Astrocyte (in vitro differentiated cells and primary cell): ENCODE results near the gene PEX10. TPM values are rescaled to one million over a fixed set of nuclear protein-coding genes. Genes with fewer than 3 reads are reported as not detected.

Experiments used
- DNase-seq: peaks from one replicate; pipeline ENCODE4 v3.0.0-alpha.2; 2010; ENCODE audit warnings: low read depth
- FAIRE-seq: peaks from 2 replicates; lab custom pipeline; 2011; peaks lifted over from hg19 to GRCh38; lab: Jason Lieb, UNC
- H2AFZ ChIP-seq: 2 replicates; pipeline ENCODE4 v1.6.0; 2012; ENCODE audit warnings: low read depth, low read length, inconsistent platforms
- H3K27ac ChIP-seq: 2 replicates; pipeline ENCODE4 v1.5.1; 2011; ENCODE audit warnings: low read depth, low read length, inconsistent platforms
- H3K27me3 ChIP-seq: 2 replicates; pipeline ENCODE4 v1.6.0; 2011; ENCODE audit warnings: low read length, inconsistent platforms; ENCODE audit not compliant: insufficient read depth
- H3K36me3 ChIP-seq: 2 replicates; pipeline ENCODE4 v1.5.1; 2011; ENCODE audit warnings: low read length, inconsistent platforms; ENCODE audit not compliant: insufficient read depth
- H3K4me1 ChIP-seq: 2 replicates; pipeline ENCODE4 v1.5.1; 2011; ENCODE audit warnings: low read length, inconsistent platforms; ENCODE audit not compliant: insufficient read depth
- H3K4me2 ChIP-seq: 2 replicates; pipeline ENCODE4 v1.6.0; 2012; ENCODE audit warnings: low read length, inconsistent platforms
- H3K4me3 ChIP-seq: 2 replicates; pipeline ENCODE4 v1.5.1; 2011; ENCODE audit warnings: low read depth, mild to moderate bottlenecking, low read length, inconsistent platforms; ENCODE audit not compliant: insufficient read depth
- H3K79me2 ChIP-seq: 2 replicates; pipeline ENCODE4 v1.6.0; 2012; ENCODE audit warnings: mild to moderate bottlenecking, low read length, inconsistent platforms; ENCODE audit not compliant: insufficient read depth
- H3K9ac ChIP-seq: 2 replicates; pipeline ENCODE4 v1.6.0; 2012; ENCODE audit warnings: mild to moderate bottlenecking, low read length, inconsistent platforms
- H3K9me3 ChIP-seq: 2 replicates; pipeline ENCODE4 v1.5.1; 2012; ENCODE audit warnings: low read depth, mild to moderate bottlenecking, low read length, inconsistent platforms; ENCODE audit not compliant: insufficient read depth
- H4K20me1 ChIP-seq: 2 replicates; pipeline ENCODE4 v1.6.0; 2012; ENCODE audit warnings: low read length, inconsistent platforms; ENCODE audit not compliant: insufficient read depth
- H3K27ac Mint-ChIP-seq: one replicate; pipeline ENCODE4 v1.8.0; 2021; ENCODE audit warnings: mild to moderate bottlenecking, mixed read lengths; ENCODE audit not compliant: unreplicated experiment
- H3K27me3 Mint-ChIP-seq: one replicate; pipeline ENCODE4 v1.8.0; 2021; ENCODE audit warnings: low read depth, mixed read lengths; ENCODE audit not compliant: unreplicated experiment
- H3K36me3 Mint-ChIP-seq: one replicate; pipeline ENCODE4 v1.8.0; 2021; ENCODE audit warnings: low read depth, mixed read lengths; ENCODE audit not compliant: unreplicated experiment
- H3K4me1 Mint-ChIP-seq: one replicate; pipeline ENCODE4 v1.8.0; 2021; ENCODE audit warnings: low read depth, mixed read lengths; ENCODE audit not compliant: unreplicated experiment
- H3K4me3 Mint-ChIP-seq: one replicate; pipeline ENCODE4 v1.8.0; 2021; ENCODE audit warnings: mild to moderate bottlenecking, moderate library complexity, mixed read lengths; ENCODE audit not compliant: unreplicated experiment
- H3K9me3 Mint-ChIP-seq: one replicate; pipeline ENCODE4 v1.8.0; 2021; ENCODE audit warnings: mild to moderate bottlenecking, mixed read lengths; ENCODE audit not compliant: unreplicated experiment
- EZH2 ChIP-seq: IDR thresholded peaks from 2 replicates; pipeline ENCODE4 v1.6.1; 2012; ENCODE audit warnings: mild to moderate bottlenecking, low read length, inconsistent platforms; ENCODE audit not compliant: insufficient read depth
- total RNA-seq: library from RNA; stranded (reverse); gene quantifications from 2 replicates; pipeline ENCODE4 v1.2.1, GENCODE V29; 2021
- TF ChIP-seq, protein P1 (sequence below): IDR thresholded peaks from 2 replicates; pipeline ENCODE4 v1.5.1; 2011; ENCODE audit warnings: low read depth, mild to moderate bottlenecking, inconsistent platforms, low read length, moderate library complexity; ENCODE audit not compliant: insufficient read depth

PEX10 gene
- total RNA-seq, 1 donor from 2014 or later, result 16.6 TPM

DNA sequence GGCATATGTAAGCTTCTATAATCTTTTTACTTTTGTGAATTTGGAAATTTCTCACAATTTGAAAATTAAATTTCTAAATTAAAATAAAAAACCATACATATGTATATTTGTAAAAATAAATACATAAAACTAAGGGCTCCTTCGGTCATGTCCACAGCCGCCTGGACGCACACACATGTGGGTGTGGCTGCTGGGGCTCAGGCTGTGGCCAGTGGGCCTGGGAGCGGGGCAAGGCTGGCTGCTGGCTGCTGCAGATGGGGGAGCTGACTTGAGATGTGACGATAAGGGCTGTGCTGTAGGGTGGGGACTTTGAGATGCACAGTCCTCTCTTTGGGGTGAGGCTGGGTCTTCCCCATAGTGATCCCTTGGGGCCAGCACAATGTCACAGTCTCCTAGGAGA lies 15.9 kb downstream of the PEX10 start:
- Mint-ChIP-seq H3K27ac (no peak overlapping the region), H3K4me3 (no peak overlapping the region)
- no peak for FAIRE-seq

DNA sequence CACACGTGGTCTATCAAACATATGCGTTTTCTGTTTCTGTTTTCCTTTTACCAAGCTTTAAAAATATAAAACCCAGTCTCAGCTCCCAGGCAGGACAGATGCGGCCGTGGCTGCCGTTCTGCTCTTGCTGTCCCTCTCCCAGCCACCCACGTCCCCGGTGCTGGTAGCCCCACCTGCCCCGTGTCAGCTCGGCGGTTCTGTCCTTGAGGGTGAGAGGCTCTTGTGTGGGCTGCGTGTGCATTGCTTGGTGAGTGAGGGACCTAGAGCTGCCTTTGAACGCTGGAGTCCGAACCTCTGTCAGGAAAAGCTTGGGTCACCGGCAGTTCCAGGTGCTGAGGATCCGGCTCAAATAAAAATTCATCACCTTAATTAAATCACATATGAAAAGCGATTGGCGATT lies 16.3 kb downstream of the PEX10 start:
- H3K4me1 Mint-ChIP-seq, result peaks cover 13% of the 10 kb centered on the region
- H3K27ac Mint-ChIP-seq, result no peak overlapping the region
- Histone ChIP-seq H4K20me1 (peaks cover 80% of the 10 kb centered on the region), H2AFZ (no peak overlapping the region), H3K36me3 (peaks cover 49% of the 10 kb centered on the region), H3K79me2 (peaks cover 93% of the 10 kb centered on the region), H3K9me3 (no peaks in the 10 kb centered on the region), H3K4me3 (no peak overlapping the region), H3K27me3 (no peaks in the 10 kb centered on the region), H3K27ac (no peak overlapping the region), H3K4me1 (peaks cover 12% of the 10 kb centered on the region), H3K9ac (no peak overlapping the region), H3K4me2 (no peak overlapping the region)
- DNase-seq, result no peak
- H3K4me3 Mint-ChIP-seq, result no peak overlapping the region
- TF ChIP-seq, protein P1, sequence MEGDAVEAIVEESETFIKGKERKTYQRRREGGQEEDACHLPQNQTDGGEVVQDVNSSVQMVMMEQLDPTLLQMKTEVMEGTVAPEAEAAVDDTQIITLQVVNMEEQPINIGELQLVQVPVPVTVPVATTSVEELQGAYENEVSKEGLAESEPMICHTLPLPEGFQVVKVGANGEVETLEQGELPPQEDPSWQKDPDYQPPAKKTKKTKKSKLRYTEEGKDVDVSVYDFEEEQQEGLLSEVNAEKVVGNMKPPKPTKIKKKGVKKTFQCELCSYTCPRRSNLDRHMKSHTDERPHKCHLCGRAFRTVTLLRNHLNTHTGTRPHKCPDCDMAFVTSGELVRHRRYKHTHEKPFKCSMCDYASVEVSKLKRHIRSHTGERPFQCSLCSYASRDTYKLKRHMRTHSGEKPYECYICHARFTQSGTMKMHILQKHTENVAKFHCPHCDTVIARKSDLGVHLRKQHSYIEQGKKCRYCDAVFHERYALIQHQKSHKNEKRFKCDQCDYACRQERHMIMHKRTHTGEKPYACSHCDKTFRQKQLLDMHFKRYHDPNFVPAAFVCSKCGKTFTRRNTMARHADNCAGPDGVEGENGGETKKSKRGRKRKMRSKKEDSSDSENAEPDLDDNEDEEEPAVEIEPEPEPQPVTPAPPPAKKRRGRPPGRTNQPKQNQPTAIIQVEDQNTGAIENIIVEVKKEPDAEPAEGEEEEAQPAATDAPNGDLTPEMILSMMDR, result no peak
- no peak for TF ChIP-seq EZH2
- FAIRE-seq, result no peak
- H3K27me3 Mint-ChIP-seq, result no peaks in the 10 kb centered on the region
- H3K36me3 Mint-ChIP-seq, result peaks cover 19% of the 10 kb centered on the region
- H3K9me3 Mint-ChIP-seq, result peaks cover 3% of the 10 kb centered on the region

More for the DNA sequence above, 15.9 kb downstream of the PEX10 start:
- TF ChIP-seq, protein P1, result no peak
- no peak for TF ChIP-seq EZH2
- Histone ChIP-seq H2AFZ (no peak overlapping the region), H3K4me3 (no peak overlapping the region), H3K9me3 (no peaks in the 10 kb centered on the region), H4K20me1 (peaks cover 83% of the 10 kb centered on the region), H3K9ac (no peak overlapping the region), H3K36me3 (peaks cover 49% of the 10 kb centered on the region), H3K27me3 (no peaks in the 10 kb centered on the region), H3K4me2 (no peak overlapping the region), H3K79me2 (peaks cover 93% of the 10 kb centered on the region), H3K4me1 (peaks cover 12% of the 10 kb centered on the region), H3K27ac (no peak overlapping the region)
- Mint-ChIP-seq H3K27me3 (no peaks in the 10 kb centered on the region), H3K4me1 (peaks cover 13% of the 10 kb centered on the region), H3K36me3 (peaks cover 19% of the 10 kb centered on the region), H3K9me3 (peaks cover 3% of the 10 kb centered on the region)
- no peak for DNase-seq

GRCh38 chr1:2395245-2395644 lies 17.1 kb downstream of the PEX10 start:
- Histone ChIP-seq H3K9me3 (no peaks in the 10 kb centered on the region), H3K79me2 (peaks cover 94% of the 10 kb centered on the region), H2AFZ (no peak overlapping the region), H3K27ac (no peak overlapping the region), H3K4me3 (no peak overlapping the region), H4K20me1 (peaks cover 73% of the 10 kb centered on the region), H3K4me1 (peaks cover 15% of the 10 kb centered on the region), H3K36me3 (peaks cover 42% of the 10 kb centered on the region), H3K27me3 (no peaks in the 10 kb centered on the region), H3K9ac (no peak overlapping the region), H3K4me2 (no peak overlapping the region)
- DNase-seq (no peak), FAIRE-seq (no peak)
- peak overlapping the region; percentile 70 for H3K4me3 Mint-ChIP-seq
- H3K4me1 Mint-ChIP-seq, result peaks cover 13% of the 10 kb centered on the region
- peaks cover 16% of the 10 kb centered on the region for H3K36me3 Mint-ChIP-seq
- H3K27me3 Mint-ChIP-seq, result no peaks in the 10 kb centered on the region
- peaks cover 3% of the 10 kb centered on the region for H3K9me3 Mint-ChIP-seq
- TF ChIP-seq, protein P1, result no peak
- TF ChIP-seq EZH2, result no peak
- H3K27ac Mint-ChIP-seq, result peak overlapping the region; percentile 53
